KBM-7 (cell line): ENCODE data around the gene NOS2.
A peak's percentile ranks its signal among the peaks of the same experiment; 100 is the strongest.
"Not testable (repeated sequence)": the region's sequence is repeated elsewhere in the genome, so short reads cannot be mapped to it uniquely, and the experiment has no call there.

Experiments
- DNase-seq: peaks from one replicate; pipeline ENCODE4 v3.0.0-alpha.2; 2015
- in situ Hi-C: fragments of 300-500 bp; cut with MboI; formaldehyde crosslinking; loops from 2 replicates; pipeline ENCODE4 v1.14.3; 2020; ENCODE audit warnings: low sequenced_read_pairs, low pct_unique_long_range_greater_than_20kb, mixed read lengths

NOS2 gene

GRCh38 chr17:27800522-27800921 lies at the start of gene NOS2:
Gene NOS2 (minus strand): TSS chr17:27800529. CDS start chr17:27798809, 1,720 bp downstream.
- in situ Hi-C loops: no loop called here

GRCh38 chr17:27849474-27850185 lies 49.3 kb upstream of the NOS2 start:
- in situ Hi-C loops: loop anchor here (25.0 kb wide), 1 partner anchor 187 kb away; no protein-coding TSS in a partner anchor
- DNase-seq: no peak

More at GRCh38 chr17:27800522-27800921, at the start of gene NOS2:
- DNase-seq: no peak

GRCh38 chr17:27848931-27849330 lies 48.6 kb upstream of the NOS2 start:
- DNase-seq: no peak
- in situ Hi-C loops: no loop called here

GRCh38 chr17:27846808-27847307 lies 46.5 kb upstream of the NOS2 start:
- in situ Hi-C loops, DNase-seq: not testable (repeated sequence)

- in situ Hi-C loops: no loop called here
- DNase-seq: peak; percentile 68
Measured at GRCh38 chr17:27846042-27846655, 45.8 kb upstream of the NOS2 start.

- in situ Hi-C loops: no loop called here
- DNase-seq: no peak
Measured at GRCh38 chr17:27845264-27846041, 45.1 kb upstream of the NOS2 start.

- no peak for DNase-seq
- in situ Hi-C loops: no loop called here
Measured at GRCh38 chr17:27840688-27841087, 40.4 kb upstream of the NOS2 start.

- DNase-seq, in situ Hi-C loops: not testable (repeated sequence)
Measured at GRCh38 chr17:27840406-27840678, 40.0 kb upstream of the NOS2 start.

GRCh38 chr17:27839571-27840405 lies 39.5 kb upstream of the NOS2 start:
- in situ Hi-C loops, DNase-seq: not testable (repeated sequence)

GRCh38 chr17:27838607-27839006 lies 38.3 kb upstream of the NOS2 start:
- DNase-seq, in situ Hi-C loops: not testable (repeated sequence)

GRCh38 chr17:27837769-27838168 lies 37.4 kb upstream of the NOS2 start:
- in situ Hi-C loops, DNase-seq: not testable (repeated sequence)

- no peak for DNase-seq
- in situ Hi-C loops: no loop called here
Measured at GRCh38 chr17:27836651-27837050, 36.3 kb upstream of the NOS2 start.

GRCh38 chr17:27834571-27834970 lies 34.2 kb upstream of the NOS2 start:
- DNase-seq: no peak

GRCh38 chr17:27832831-27833230 lies 32.5 kb upstream of the NOS2 start:
- DNase-seq: no peak
- in situ Hi-C loops: no loop called here

More at GRCh38 chr17:27834571-27834970, 34.2 kb upstream of the NOS2 start:
- in situ Hi-C loops: no loop called here

- in situ Hi-C loops, DNase-seq: not testable (repeated sequence)
Measured at GRCh38 chr17:27829888-27830287, 29.6 kb upstream of the NOS2 start.

GRCh38 chr17:27829143-27829711 lies 28.9 kb upstream of the NOS2 start:
- in situ Hi-C loops, DNase-seq: not testable (repeated sequence)

- in situ Hi-C loops: no loop called here
- DNase-seq: no peak
Measured at GRCh38 chr17:27825459-27825858, 25.1 kb upstream of the NOS2 start.

- in situ Hi-C loops: no loop called here
- DNase-seq: no peak
Measured at GRCh38 chr17:27824745-27825144, 24.4 kb upstream of the NOS2 start.
